GM12892 (cell line): ENCODE results near the gene SSX2IP.

Experiments
- POLR2A ChIP-seq: IDR thresholded peaks from 2 replicates; pipeline ENCODE4 v1.6.1; 2011; ENCODE audit warnings: low read depth, low read length, control low read depth
- TAF1 ChIP-seq: IDR thresholded peaks from 2 replicates; pipeline ENCODE4 v1.6.1; 2011; ENCODE audit warnings: low read depth, mild to moderate bottlenecking, control low read depth, low read length, borderline replicate concordance

- TF ChIP-seq POLR2A = no peak
- no peak for TF ChIP-seq TAF1
These were observed 55.6 kb downstream of the SSX2IP start for GRCh38 chr1:84634536-84635205.
